ENCODE measurements around the gene MYL6B. TPM values are rescaled to one million over a fixed set of nuclear protein-coding genes. Genes with fewer than 3 reads are reported as not detected.

The MYL6B gene
- polyA plus RNA-seq, 1 donor, result 59.5 TPM

GRCh38 chr12:56122637-56123036, 29.8 kb upstream of the MYL6B start:
- no peaks in the 10 kb centered on the region for H3K9me3 ChIP-seq (ENCODE audit: control insufficient read depth, low read depth, low read length)
- WGBS (ENCODE audit: insufficient coverage, low lambda C conversion rate), result no CpG with 5 or more reads among the region's 2 CpGs
- DNase-seq, result peak in 1 of 2 donors; percentile 28
- peaks cover 20% of the 10 kb centered on the region for H3K36me3 ChIP-seq (ENCODE audit: control insufficient read depth, insufficient read depth, low read length)
- no peak overlapping the region for H3K27ac ChIP-seq (ENCODE audit: low read length)
- no peak overlapping the region for H3K4me3 ChIP-seq (ENCODE audit: low read length)
- no peaks in the 10 kb centered on the region for H3K27me3 ChIP-seq (ENCODE audit: control insufficient read depth, insufficient read depth, low read length)
- peaks cover 32% of the 10 kb centered on the region for H3K4me1 ChIP-seq (ENCODE audit: control insufficient read depth, insufficient read depth, low read length)

GRCh38 chr12:56124133-56124532, 28.3 kb upstream of the MYL6B start:
- DNase-seq, result no peak
- no peaks in the 10 kb centered on the region for H3K9me3 ChIP-seq (ENCODE audit: control insufficient read depth, low read depth, low read length)
- H3K4me1 ChIP-seq (ENCODE audit: control insufficient read depth, insufficient read depth, low read length), result peaks cover 27% of the 10 kb centered on the region

GRCh38 chr12:56126732-56127239, 25.6 kb upstream of the MYL6B start:
- peaks cover 27% of the 10 kb centered on the region for H3K4me1 ChIP-seq (ENCODE audit: control insufficient read depth, insufficient read depth, low read length)
- H3K27ac ChIP-seq (ENCODE audit: low read length), result peak overlapping the region; percentile 74
- no peaks in the 10 kb centered on the region for H3K9me3 ChIP-seq (ENCODE audit: control insufficient read depth, low read depth, low read length)
- peak in 1 of 2 donors; percentile 32 for DNase-seq
- WGBS (ENCODE audit: insufficient coverage, low lambda C conversion rate), result 40% methylated on average over 2 of the region's 3 CpGs
- H3K36me3 ChIP-seq (ENCODE audit: control insufficient read depth, insufficient read depth, low read length), result peaks cover 14% of the 10 kb centered on the region
- H3K4me3 ChIP-seq (ENCODE audit: low read length), result no peak overlapping the region
- no peaks in the 10 kb centered on the region for H3K27me3 ChIP-seq (ENCODE audit: control insufficient read depth, insufficient read depth, low read length)

More at GRCh38 chr12:56124133-56124532, 28.3 kb upstream of the MYL6B start:
- Histone ChIP-seq H3K27me3 (ENCODE audit: control insufficient read depth, insufficient read depth, low read length) (no peaks in the 10 kb centered on the region), H3K4me3 (ENCODE audit: low read length) (no peak overlapping the region), H3K36me3 (ENCODE audit: control insufficient read depth, insufficient read depth, low read length) (peaks cover 18% of the 10 kb centered on the region), H3K27ac (ENCODE audit: low read length) (no peak overlapping the region)
- WGBS (ENCODE audit: insufficient coverage, low lambda C conversion rate), result 44% methylated on average over 2 of the region's 4 CpGs

GRCh38 chr12:56127485-56127887, 24.9 kb upstream of the MYL6B start:
- Histone ChIP-seq H3K27me3 (ENCODE audit: control insufficient read depth, insufficient read depth, low read length) (no peaks in the 10 kb centered on the region), H3K27ac (ENCODE audit: low read length) (peak overlapping the region; percentile 74), H3K36me3 (ENCODE audit: control insufficient read depth, insufficient read depth, low read length) (peaks cover 20% of the 10 kb centered on the region), H3K4me1 (ENCODE audit: control insufficient read depth, insufficient read depth, low read length) (peaks cover 27% of the 10 kb centered on the region), H3K4me3 (ENCODE audit: low read length) (peak overlapping the region; percentile 92), H3K9me3 (ENCODE audit: control insufficient read depth, low read depth, low read length) (no peaks in the 10 kb centered on the region)
- WGBS (ENCODE audit: insufficient coverage, low lambda C conversion rate), result no CpG with 5 or more reads among the region's 8 CpGs
- DNase-seq, result no peak

- WGBS (ENCODE audit: insufficient coverage, low lambda C conversion rate), result no CpG with 5 or more reads among the region's 49 CpGs
- H3K27me3 ChIP-seq (ENCODE audit: control insufficient read depth, insufficient read depth, low read length), result no peaks in the 10 kb centered on the region
- peak within 1 kb of the TSS; percentile 92 for H3K4me3 ChIP-seq (ENCODE audit: low read length)
- peaks cover 27% of the 10 kb centered on the region for H3K4me1 ChIP-seq (ENCODE audit: control insufficient read depth, insufficient read depth, low read length)
- H3K27ac ChIP-seq (ENCODE audit: low read length), result peak within 1 kb of the TSS; percentile 83
- no peaks in the 10 kb centered on the region for H3K9me3 ChIP-seq (ENCODE audit: control insufficient read depth, low read depth, low read length)
- peak; percentile 99 to 100 for DNase-seq
- H3K36me3 ChIP-seq (ENCODE audit: control insufficient read depth, insufficient read depth, low read length), result peaks cover 23% of the 10 kb centered on the region
These were observed 24.3 kb upstream of the MYL6B start, which contains the start of gene ESYT1 for GRCh38 chr12:56127888-56128669. Gene ESYT1, plus strand, starts transcription at chr12:56128267. Its CDS starts 53 bp downstream, at chr12:56128320.

- DNase-seq, result peak in 1 of 2 donors; percentile 46
- Histone ChIP-seq H3K27me3 (ENCODE audit: control insufficient read depth, insufficient read depth, low read length) (no peaks in the 10 kb centered on the region), H3K27ac (ENCODE audit: low read length) (peak overlapping the region; percentile 83), H3K36me3 (ENCODE audit: control insufficient read depth, insufficient read depth, low read length) (peaks cover 29% of the 10 kb centered on the region), H3K4me3 (ENCODE audit: low read length) (peak overlapping the region; percentile 92), H3K9me3 (ENCODE audit: control insufficient read depth, low read depth, low read length) (no peaks in the 10 kb centered on the region), H3K4me1 (ENCODE audit: control insufficient read depth, insufficient read depth, low read length) (peaks cover 27% of the 10 kb centered on the region)
- WGBS (ENCODE audit: insufficient coverage, low lambda C conversion rate), result 3% methylated on average over 7 of the region's 20 CpGs
These were observed 23.6 kb upstream of the MYL6B start for GRCh38 chr12:56128670-56129205.

GRCh38 chr12:56129206-56129941, 23.0 kb upstream of the MYL6B start:
- H3K4me3 ChIP-seq (ENCODE audit: low read length), result peak overlapping the region; percentile 92
- H3K4me1 ChIP-seq (ENCODE audit: control insufficient read depth, insufficient read depth, low read length), result peaks cover 27% of the 10 kb centered on the region
- DNase-seq, result peak in 1 of 2 donors; percentile 62
- WGBS (ENCODE audit: insufficient coverage, low lambda C conversion rate), result no CpG with 5 or more reads among the region's 29 CpGs
- peaks cover 36% of the 10 kb centered on the region for H3K36me3 ChIP-seq (ENCODE audit: control insufficient read depth, insufficient read depth, low read length)
- no peaks in the 10 kb centered on the region for H3K27me3 ChIP-seq (ENCODE audit: control insufficient read depth, insufficient read depth, low read length)
- H3K27ac ChIP-seq (ENCODE audit: low read length), result peak overlapping the region; percentile 83
- no peaks in the 10 kb centered on the region for H3K9me3 ChIP-seq (ENCODE audit: control insufficient read depth, low read depth, low read length)

GRCh38 chr12:56129942-56130495, 22.4 kb upstream of the MYL6B start:
- peaks cover 27% of the 10 kb centered on the region for H3K4me1 ChIP-seq (ENCODE audit: control insufficient read depth, insufficient read depth, low read length)
- no peak overlapping the region for H3K4me3 ChIP-seq (ENCODE audit: low read length)
- H3K36me3 ChIP-seq (ENCODE audit: control insufficient read depth, insufficient read depth, low read length), result peaks cover 36% of the 10 kb centered on the region
- H3K27ac ChIP-seq (ENCODE audit: low read length), result no peak overlapping the region
- 83% methylated on average over 1 of the region's 22 CpGs for WGBS (ENCODE audit: insufficient coverage, low lambda C conversion rate)
- H3K27me3 ChIP-seq (ENCODE audit: control insufficient read depth, insufficient read depth, low read length), result no peaks in the 10 kb centered on the region
- no peaks in the 10 kb centered on the region for H3K9me3 ChIP-seq (ENCODE audit: control insufficient read depth, low read depth, low read length)
- no peak for DNase-seq

GRCh38 chr12:56130876-56131275, 21.5 kb upstream of the MYL6B start:
- Histone ChIP-seq H3K4me3 (ENCODE audit: low read length) (no peak overlapping the region), H3K9me3 (ENCODE audit: control insufficient read depth, low read depth, low read length) (no peaks in the 10 kb centered on the region), H3K36me3 (ENCODE audit: control insufficient read depth, insufficient read depth, low read length) (peaks cover 36% of the 10 kb centered on the region), H3K27ac (ENCODE audit: low read length) (no peak overlapping the region), H3K27me3 (ENCODE audit: control insufficient read depth, insufficient read depth, low read length) (no peaks in the 10 kb centered on the region), H3K4me1 (ENCODE audit: control insufficient read depth, insufficient read depth, low read length) (peaks cover 22% of the 10 kb centered on the region)
- WGBS (ENCODE audit: insufficient coverage, low lambda C conversion rate), result 17% methylated on average over 1 of the region's 4 CpGs
- DNase-seq, result no peak

GRCh38 chr12:56134897-56135296, 17.5 kb upstream of the MYL6B start:
- WGBS (ENCODE audit: insufficient coverage, low lambda C conversion rate), result 80% methylated on average over 1 of the region's 6 CpGs
- Histone ChIP-seq H3K9me3 (ENCODE audit: control insufficient read depth, low read depth, low read length) (no peaks in the 10 kb centered on the region), H3K4me3 (ENCODE audit: low read length) (no peak overlapping the region), H3K27ac (ENCODE audit: low read length) (no peak overlapping the region), H3K27me3 (ENCODE audit: control insufficient read depth, insufficient read depth, low read length) (no peaks in the 10 kb centered on the region), H3K4me1 (ENCODE audit: control insufficient read depth, insufficient read depth, low read length) (no peaks in the 10 kb centered on the region), H3K36me3 (ENCODE audit: control insufficient read depth, insufficient read depth, low read length) (peaks cover 71% of the 10 kb centered on the region)
- DNase-seq, result no peak
